Measurements from ENCODE around the gene SLC27A2. TPM values are rescaled to one million over a fixed set of nuclear protein-coding genes. Genes with fewer than 3 reads are reported as not detected.
A peak's percentile ranks its signal among the peaks of the same experiment; 100 is the strongest.

Gene SLC27A2
- total RNA-seq, 3 donors from 2014 or later, result 7.2 to 15.0 (median 14.4) TPM

DNA sequence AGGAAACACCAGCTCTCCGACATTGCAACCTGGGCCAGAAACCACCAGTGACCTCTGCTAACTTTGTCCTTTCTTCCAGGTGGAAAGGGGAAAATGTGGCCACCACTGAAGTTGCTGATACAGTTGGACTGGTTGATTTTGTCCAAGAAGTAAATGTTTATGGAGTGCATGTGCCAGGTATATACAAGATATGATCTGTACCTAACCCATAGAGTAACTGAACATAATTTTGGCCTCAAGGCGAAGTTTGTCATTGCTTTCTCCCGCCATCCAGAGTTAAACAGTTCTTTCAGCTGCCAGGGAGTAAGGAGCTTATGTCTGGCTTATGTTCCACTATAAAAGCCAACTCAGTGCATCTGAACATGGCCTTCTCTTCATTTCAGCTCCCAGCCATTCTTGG, 46.9 kb downstream of the SLC27A2 start:
- peaks cover 2% of the 10 kb centered on the region for H3K36me3 Mint-ChIP-seq (ENCODE audit: insufficient read depth)
- H3K4me1 Mint-ChIP-seq (ENCODE audit: low read depth), result no peaks in the 10 kb centered on the region
- DNase-seq, result no peak
- H3K9me3 Mint-ChIP-seq, result no peaks in the 10 kb centered on the region
- no peak overlapping the region for H3K4me3 Mint-ChIP-seq
- H3K27me3 Mint-ChIP-seq (ENCODE audit: low read depth), result no peaks in the 10 kb centered on the region
- ATAC-seq, result no peak

DNA sequence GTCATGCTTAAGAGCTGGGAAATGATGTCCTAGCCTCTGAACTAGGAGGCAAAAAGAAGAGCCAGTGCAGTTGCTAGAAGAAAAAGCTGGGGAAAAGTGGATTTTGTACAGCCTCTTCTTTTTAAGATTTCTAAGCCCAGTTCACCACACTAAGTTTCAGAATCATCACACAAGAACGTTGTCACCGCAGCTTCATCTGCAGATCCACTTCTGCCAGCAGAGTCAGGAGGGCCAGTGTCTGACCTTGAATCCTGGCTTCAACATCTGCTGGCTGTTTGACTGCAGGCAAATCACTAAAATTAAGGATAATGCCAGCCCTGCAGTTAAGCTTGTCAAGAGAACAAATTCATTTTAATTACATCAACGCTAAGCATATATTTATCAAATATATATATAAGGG, 47.3 kb downstream of the SLC27A2 start:
- Mint-ChIP-seq H3K27me3 (ENCODE audit: low read depth) (no peaks in the 10 kb centered on the region), H3K4me1 (ENCODE audit: low read depth) (no peaks in the 10 kb centered on the region), H3K36me3 (ENCODE audit: insufficient read depth) (peaks cover 2% of the 10 kb centered on the region), H3K9me3 (no peaks in the 10 kb centered on the region), H3K4me3 (no peak overlapping the region)
- DNase-seq, result no peak
- no peak for ATAC-seq

- DNase-seq (no peak), ATAC-seq (no peak)
- no peaks in the 10 kb centered on the region for H3K9me3 Mint-ChIP-seq
- no peaks in the 10 kb centered on the region for H3K4me1 Mint-ChIP-seq (ENCODE audit: low read depth)
- no peaks in the 10 kb centered on the region for H3K27me3 Mint-ChIP-seq (ENCODE audit: low read depth)
- H3K36me3 Mint-ChIP-seq (ENCODE audit: insufficient read depth), result peaks cover 2% of the 10 kb centered on the region
- no peak overlapping the region for H3K4me3 Mint-ChIP-seq
These were observed 49.8 kb downstream of the SLC27A2 start for GRCh38 chr15:50231761-50232160.

DNA sequence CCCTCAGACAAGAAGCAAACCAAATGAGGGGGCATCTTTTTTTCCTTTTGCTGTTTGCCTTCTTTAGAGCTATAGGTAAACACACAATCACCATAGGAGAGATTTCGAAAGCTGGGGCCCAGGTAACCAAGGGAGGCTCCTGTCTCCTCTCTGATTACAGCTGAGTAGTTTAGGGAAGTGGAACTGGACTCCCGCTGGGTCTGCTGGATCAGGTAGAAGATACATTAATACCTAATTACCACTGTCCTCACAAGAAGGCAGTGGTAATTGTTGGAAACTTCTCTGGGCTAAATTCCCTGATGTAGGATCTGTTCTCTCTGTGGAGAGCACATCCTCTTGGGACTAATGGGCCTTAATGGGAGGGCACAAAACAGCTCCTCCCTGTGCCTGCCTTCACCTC, 50.8 kb downstream of the SLC27A2 start:
- no peaks in the 10 kb centered on the region for H3K27me3 Mint-ChIP-seq (ENCODE audit: low read depth)
- H3K9me3 Mint-ChIP-seq, result no peaks in the 10 kb centered on the region
- H3K36me3 Mint-ChIP-seq (ENCODE audit: insufficient read depth), result peaks cover 2% of the 10 kb centered on the region
- H3K4me1 Mint-ChIP-seq (ENCODE audit: low read depth), result no peaks in the 10 kb centered on the region
- H3K4me3 Mint-ChIP-seq, result no peak overlapping the region
- DNase-seq (no peak), ATAC-seq (no peak)

- Mint-ChIP-seq H3K4me3 (no peak overlapping the region), H3K9me3 (no peaks in the 10 kb centered on the region), H3K36me3 (ENCODE audit: insufficient read depth) (peaks cover 2% of the 10 kb centered on the region), H3K4me1 (ENCODE audit: low read depth) (no peaks in the 10 kb centered on the region), H3K27me3 (ENCODE audit: low read depth) (no peaks in the 10 kb centered on the region)
- ATAC-seq, result no peak
- no peak for DNase-seq
These were observed 51.3 kb downstream of the SLC27A2 start for GRCh38 chr15:50233192-50233736.

DNA sequence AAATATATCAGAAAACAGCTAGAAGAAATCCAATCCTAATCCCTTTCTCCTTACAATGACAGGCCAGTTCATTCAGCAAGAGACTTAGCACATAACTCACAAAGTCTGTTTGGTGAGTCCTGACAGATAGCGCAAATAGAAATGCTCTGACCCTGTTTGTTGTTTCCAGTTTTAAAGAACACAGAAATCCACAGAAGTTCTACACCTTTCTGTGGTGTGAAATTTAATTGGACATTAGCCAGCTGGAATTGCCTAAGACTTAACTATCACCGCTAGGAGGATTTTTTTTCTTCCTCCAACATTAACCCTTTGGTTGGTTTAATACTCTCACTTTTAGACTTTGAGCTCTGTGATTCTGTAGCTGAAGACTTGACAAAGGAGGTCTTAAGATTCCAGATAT, 52.8 kb downstream of the SLC27A2 start:
- Mint-ChIP-seq H3K4me3 (no peak overlapping the region), H3K9me3 (no peaks in the 10 kb centered on the region), H3K4me1 (ENCODE audit: low read depth) (no peaks in the 10 kb centered on the region), H3K27me3 (ENCODE audit: low read depth) (no peaks in the 10 kb centered on the region), H3K36me3 (ENCODE audit: insufficient read depth) (peaks cover 2% of the 10 kb centered on the region)
- DNase-seq (no peak), ATAC-seq (no peak)

DNA sequence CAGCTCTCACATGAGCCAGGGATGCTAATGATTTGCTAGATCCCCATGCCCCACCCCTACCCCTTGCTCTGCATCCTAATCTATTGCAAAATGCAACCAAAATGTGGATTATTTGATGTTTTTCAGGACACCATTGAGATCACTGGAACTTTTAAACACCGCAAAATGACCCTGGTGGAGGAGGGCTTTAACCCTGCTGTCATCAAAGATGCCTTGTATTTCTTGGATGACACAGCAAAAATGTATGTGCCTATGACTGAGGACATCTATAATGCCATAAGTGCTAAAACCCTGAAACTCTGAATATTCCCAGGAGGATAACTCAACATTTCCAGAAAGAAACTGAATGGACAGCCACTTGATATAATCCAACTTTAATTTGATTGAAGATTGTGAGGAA, 53.8 kb downstream of the SLC27A2 start:
- DNase-seq (no peak), ATAC-seq (no peak)
- no peaks in the 10 kb centered on the region for H3K4me1 Mint-ChIP-seq (ENCODE audit: low read depth)
- no peaks in the 10 kb centered on the region for H3K36me3 Mint-ChIP-seq (ENCODE audit: insufficient read depth)
- no peak overlapping the region for H3K4me3 Mint-ChIP-seq
- no peaks in the 10 kb centered on the region for H3K9me3 Mint-ChIP-seq
- no peaks in the 10 kb centered on the region for H3K27me3 Mint-ChIP-seq (ENCODE audit: low read depth)

GRCh38 chr15:50236433-50236832, 54.4 kb downstream of the SLC27A2 start:
- H3K27me3 Mint-ChIP-seq (ENCODE audit: low read depth), result no peaks in the 10 kb centered on the region
- no peak for ATAC-seq
- no peak for DNase-seq
- no peak overlapping the region for H3K4me3 Mint-ChIP-seq
- H3K4me1 Mint-ChIP-seq (ENCODE audit: low read depth), result no peaks in the 10 kb centered on the region
- no peaks in the 10 kb centered on the region for H3K36me3 Mint-ChIP-seq (ENCODE audit: insufficient read depth)
- no peaks in the 10 kb centered on the region for H3K9me3 Mint-ChIP-seq

DNA sequence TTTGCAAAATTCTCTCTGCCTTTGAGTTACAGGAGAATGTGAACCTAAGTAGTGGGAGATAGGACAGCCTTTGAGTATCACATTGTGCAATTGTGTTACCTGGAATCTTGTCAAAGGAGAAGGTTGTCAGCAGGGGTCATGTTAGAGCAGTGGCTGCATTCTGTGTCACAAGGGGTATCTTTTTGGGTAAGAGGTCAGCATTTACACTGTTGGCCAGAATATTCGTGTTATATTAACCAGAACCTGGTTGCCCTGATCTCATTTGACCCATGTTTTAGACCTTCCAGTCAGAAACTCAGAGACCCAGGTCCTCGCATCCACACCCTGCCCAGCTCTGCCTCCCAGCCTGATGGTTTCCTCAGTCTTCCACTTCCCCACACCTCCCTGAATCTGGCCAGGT, 56.3 kb downstream of the SLC27A2 start:
- no peaks in the 10 kb centered on the region for H3K36me3 Mint-ChIP-seq (ENCODE audit: insufficient read depth)
- ATAC-seq (no peak), DNase-seq (no peak)
- H3K4me3 Mint-ChIP-seq, result no peak overlapping the region
- no peaks in the 10 kb centered on the region for H3K4me1 Mint-ChIP-seq (ENCODE audit: low read depth)
- H3K9me3 Mint-ChIP-seq, result no peaks in the 10 kb centered on the region
- H3K27me3 Mint-ChIP-seq (ENCODE audit: low read depth), result no peaks in the 10 kb centered on the region

GRCh38 chr15:50241684-50242450, 59.9 kb downstream of the SLC27A2 start:
- ATAC-seq (peak; percentile 51 to 52), DNase-seq (no peak)
- Mint-ChIP-seq H3K27me3 (ENCODE audit: low read depth) (no peaks in the 10 kb centered on the region), H3K4me3 (no peak overlapping the region), H3K4me1 (ENCODE audit: low read depth) (peaks cover 4% of the 10 kb centered on the region), H3K9me3 (no peaks in the 10 kb centered on the region), H3K36me3 (ENCODE audit: insufficient read depth) (no peaks in the 10 kb centered on the region)

- Mint-ChIP-seq H3K36me3 (ENCODE audit: insufficient read depth) (no peaks in the 10 kb centered on the region), H3K9me3 (no peaks in the 10 kb centered on the region), H3K4me1 (ENCODE audit: low read depth) (peaks cover 23% of the 10 kb centered on the region), H3K27me3 (ENCODE audit: low read depth) (no peaks in the 10 kb centered on the region), H3K4me3 (no peak overlapping the region)
- no peak for ATAC-seq
- no peak for DNase-seq
These were observed 62.2 kb downstream of the SLC27A2 start for GRCh38 chr15:50244153-50244552.

DNA sequence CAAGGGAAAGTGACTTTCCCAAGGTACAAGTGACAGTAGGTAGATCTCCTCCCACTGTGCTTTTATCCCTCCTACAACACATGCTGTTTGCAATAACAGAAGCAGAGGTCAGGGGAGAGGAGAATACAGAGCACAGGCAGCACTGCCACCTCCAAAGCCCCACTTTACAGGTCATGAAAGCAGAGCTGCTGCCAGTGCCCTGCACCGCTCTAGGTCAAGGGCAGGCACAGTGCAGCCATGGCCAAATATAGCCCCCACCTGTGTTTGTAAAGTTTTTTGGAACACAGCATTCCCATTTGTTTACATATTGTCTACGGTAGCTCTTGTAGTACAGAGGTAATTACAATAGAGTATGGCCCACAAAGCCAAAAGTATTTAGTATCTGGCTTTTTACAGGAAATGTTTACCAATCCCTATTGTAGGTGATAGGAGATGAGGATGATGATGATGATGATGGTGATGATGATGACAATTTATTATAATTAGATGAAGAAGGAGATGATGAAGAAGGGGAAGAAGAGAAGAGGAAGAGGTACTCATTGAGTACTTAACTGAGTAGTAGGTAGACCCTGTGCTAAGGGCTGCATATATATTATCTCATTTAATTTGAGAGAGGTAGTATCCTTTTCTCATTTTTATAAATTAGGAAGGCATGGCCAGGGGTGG, 63.1 kb downstream of the SLC27A2 start:
- Mint-ChIP-seq H3K27me3 (ENCODE audit: low read depth) (no peaks in the 10 kb centered on the region), H3K9me3 (no peaks in the 10 kb centered on the region), H3K4me1 (ENCODE audit: low read depth) (peaks cover 28% of the 10 kb centered on the region), H3K36me3 (ENCODE audit: insufficient read depth) (no peaks in the 10 kb centered on the region), H3K4me3 (no peak overlapping the region)
- ATAC-seq (no peak), DNase-seq (no peak)

- H3K9me3 Mint-ChIP-seq, result no peaks in the 10 kb centered on the region
- no peak for DNase-seq
- H3K36me3 Mint-ChIP-seq (ENCODE audit: insufficient read depth), result no peaks in the 10 kb centered on the region
- no peak for ATAC-seq
- peaks cover 28% of the 10 kb centered on the region for H3K4me1 Mint-ChIP-seq (ENCODE audit: low read depth)
- peaks cover 2% of the 10 kb centered on the region for H3K27me3 Mint-ChIP-seq (ENCODE audit: low read depth)
- H3K4me3 Mint-ChIP-seq, result no peak overlapping the region
These were observed 64.6 kb downstream of the SLC27A2 start for GRCh38 chr15:50246631-50247030.

GRCh38 chr15:50247819-50248655, 66.0 kb downstream of the SLC27A2 start:
- no peak for DNase-seq
- Mint-ChIP-seq H3K4me3 (peak overlapping the region; percentile 50), H3K36me3 (ENCODE audit: insufficient read depth) (no peaks in the 10 kb centered on the region), H3K27me3 (ENCODE audit: low read depth) (peaks cover 2% of the 10 kb centered on the region), H3K4me1 (ENCODE audit: low read depth) (peaks cover 28% of the 10 kb centered on the region), H3K9me3 (no peaks in the 10 kb centered on the region)
- ATAC-seq, result peak; percentile 52 to 90

Data from activated T-cell treated with anti-CD3 and anti-CD28 coated beads, Interleukin-2, amount 50 U/mL, for 4 hours (primary cell).